ENCODE data around the gene AJM1. TPM values are rescaled to one million over a fixed set of nuclear protein-coding genes. Genes with fewer than 3 reads are reported as not detected.

AJM1 gene
- polyA plus RNA-seq, 1 donor from 2014 or later: 1.5 TPM

GRCh38 chr9:136849960-136850865 lies 7.9 kb downstream of the AJM1 start:
- H4K20me1 ChIP-seq (ENCODE audit: insufficient read depth): no peaks in the 10 kb centered on the region
- no peak for TF ChIP-seq EZH2 (IDR thresholded peaks at IDR 0.05; ENCODE audit: borderline replicate concordance, insufficient read depth, low read length, poor library complexity, severe bottlenecking)
- no peak for TF ChIP-seq MXI1 (conservative IDR thresholded peaks at IDR 0.05; ENCODE audit: poor library complexity, severe bottlenecking)
- no peak for TF ChIP-seq SMC3 (conservative IDR thresholded peaks at IDR 0.05; ENCODE audit: poor library complexity)
- no peak for TF ChIP-seq RAD21 (conservative IDR thresholded peaks at IDR 0.05)
- TF ChIP-seq TAF1 (IDR thresholded peaks at IDR 0.05; ENCODE audit: low read depth): no peak
- no peak for TF ChIP-seq REST (IDR thresholded peaks at IDR 0.05; ENCODE audit: borderline replicate concordance)
- TF ChIP-seq CTCF (IDR thresholded peaks at IDR 0.05; ENCODE audit: poor library complexity, severe bottlenecking): no peak
- TF ChIP-seq POLR2AphosphoS5 (IDR thresholded peaks at IDR 0.05): no peak
- no peak for TF ChIP-seq EP300 (conservative IDR thresholded peaks at IDR 0.05; ENCODE audit: poor library complexity, severe bottlenecking)
- no peaks in the 10 kb centered on the region for H3F3A ChIP-seq (ENCODE audit: insufficient read depth, low read length, poor library complexity, severe bottlenecking)
- no peaks in the 10 kb centered on the region for H3K79me2 ChIP-seq (replicated peaks; ENCODE audit: insufficient read depth, low read length)
- H3K4me3 ChIP-seq (ENCODE audit: low read length): peak overlapping the region; percentile 86
- H3K9me2 ChIP-seq (ENCODE audit: insufficient read depth, low read length): no peaks in the 10 kb centered on the region
- H3K27me3 ChIP-seq (ENCODE audit: insufficient read depth, low read depth, low read length): no peaks in the 10 kb centered on the region
- no peaks in the 10 kb centered on the region for H3K9me3 ChIP-seq (ENCODE audit: low read length)
- H2AFZ ChIP-seq (ENCODE audit: low read depth, low read length): no peak overlapping the region
- no peaks in the 10 kb centered on the region for H3K36me3 ChIP-seq (ENCODE audit: insufficient read depth, low read length)
- H3K27ac ChIP-seq (ENCODE audit: low read length): peak overlapping the region; percentile 81
- peak overlapping the region; percentile 78 for H3K9ac ChIP-seq (ENCODE audit: low read length)
- peak overlapping the region; percentile 57 for H3K4me2 ChIP-seq (ENCODE audit: low read length)

GRCh38 chr9:136850866-136851775 lies 8.8 kb downstream of the AJM1 start:
- Histone ChIP-seq H3K27me3 (ENCODE audit: insufficient read depth, low read depth, low read length) (no peaks in the 10 kb centered on the region), H3K9me3 (ENCODE audit: low read length) (no peaks in the 10 kb centered on the region), H3K4me3 (ENCODE audit: low read length) (no peak overlapping the region), H3K9ac (ENCODE audit: low read length) (no peak overlapping the region), H3K79me2 (replicated peaks; ENCODE audit: insufficient read depth, low read length) (no peaks in the 10 kb centered on the region), H2AFZ (ENCODE audit: low read depth, low read length) (no peak overlapping the region), H3K36me3 (ENCODE audit: insufficient read depth, low read length) (no peaks in the 10 kb centered on the region), H4K20me1 (ENCODE audit: insufficient read depth) (no peaks in the 10 kb centered on the region), H3K4me2 (ENCODE audit: low read length) (no peak overlapping the region), H3F3A (ENCODE audit: insufficient read depth, low read length, poor library complexity, severe bottlenecking) (no peaks in the 10 kb centered on the region), H3K9me2 (ENCODE audit: insufficient read depth, low read length) (no peaks in the 10 kb centered on the region), H3K27ac (ENCODE audit: low read length) (no peak overlapping the region)
- TF ChIP-seq EP300 (conservative IDR thresholded peaks at IDR 0.05; ENCODE audit: poor library complexity, severe bottlenecking) (no peak), MXI1 (conservative IDR thresholded peaks at IDR 0.05; ENCODE audit: poor library complexity, severe bottlenecking) (no peak), TAF1 (IDR thresholded peaks at IDR 0.05; ENCODE audit: low read depth) (no peak), RAD21 (conservative IDR thresholded peaks at IDR 0.05) (no peak), CTCF (IDR thresholded peaks at IDR 0.05; ENCODE audit: poor library complexity, severe bottlenecking) (no peak), POLR2AphosphoS5 (IDR thresholded peaks at IDR 0.05) (no peak), EZH2 (IDR thresholded peaks at IDR 0.05; ENCODE audit: borderline replicate concordance, insufficient read depth, low read length, poor library complexity, severe bottlenecking) (no peak), REST (IDR thresholded peaks at IDR 0.05; ENCODE audit: borderline replicate concordance) (no peak), SMC3 (conservative IDR thresholded peaks at IDR 0.05; ENCODE audit: poor library complexity) (no peak)
